ENCODE data around the gene CCDC142. TPM values are rescaled to one million over a fixed set of nuclear protein-coding genes. Genes with fewer than 3 reads are reported as not detected.
"Not testable (repeated sequence)": the region's sequence is repeated elsewhere in the genome, so short reads cannot be mapped to it uniquely, and the experiment has no call there.

CCDC142 gene
- total RNA-seq, 1 donor from 2014 or later = 8.0 TPM

DNA sequence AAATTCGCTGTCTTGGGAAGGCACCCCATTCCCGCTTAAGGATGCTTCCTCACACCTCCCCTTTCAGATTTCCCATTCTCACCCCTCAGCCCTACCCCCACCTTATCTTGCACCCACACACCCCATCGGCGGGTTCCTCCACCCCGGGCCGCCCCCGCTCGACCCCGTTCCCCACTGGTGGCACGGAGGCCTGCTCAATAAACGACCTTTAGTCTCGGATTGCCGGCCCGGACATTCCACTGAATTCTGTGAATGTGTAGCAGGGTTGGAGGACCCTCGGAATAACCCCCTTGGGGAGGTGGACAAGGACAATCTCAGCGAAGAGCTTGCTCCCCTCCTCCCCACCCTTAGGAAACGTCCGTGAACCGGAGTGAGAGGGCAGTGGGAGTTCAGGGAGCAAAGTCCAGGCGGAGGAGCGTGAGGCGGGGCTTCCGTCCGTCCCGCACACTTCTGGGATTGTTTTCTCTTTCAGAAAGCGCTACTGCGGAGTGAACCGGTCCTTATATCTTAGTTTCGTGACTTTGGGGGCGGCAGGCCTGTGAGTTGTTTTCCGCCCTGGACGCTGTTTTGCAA, 19.4 kb upstream of the CCDC142 start:
- no peak for DNase-seq (ENCODE audit: low spot score)
- intact Hi-C loops (cut with DNase I) = loop anchor here (5.0 kb wide), 1 partner anchor 85 kb away; no protein-coding TSS in a partner anchor

DNA sequence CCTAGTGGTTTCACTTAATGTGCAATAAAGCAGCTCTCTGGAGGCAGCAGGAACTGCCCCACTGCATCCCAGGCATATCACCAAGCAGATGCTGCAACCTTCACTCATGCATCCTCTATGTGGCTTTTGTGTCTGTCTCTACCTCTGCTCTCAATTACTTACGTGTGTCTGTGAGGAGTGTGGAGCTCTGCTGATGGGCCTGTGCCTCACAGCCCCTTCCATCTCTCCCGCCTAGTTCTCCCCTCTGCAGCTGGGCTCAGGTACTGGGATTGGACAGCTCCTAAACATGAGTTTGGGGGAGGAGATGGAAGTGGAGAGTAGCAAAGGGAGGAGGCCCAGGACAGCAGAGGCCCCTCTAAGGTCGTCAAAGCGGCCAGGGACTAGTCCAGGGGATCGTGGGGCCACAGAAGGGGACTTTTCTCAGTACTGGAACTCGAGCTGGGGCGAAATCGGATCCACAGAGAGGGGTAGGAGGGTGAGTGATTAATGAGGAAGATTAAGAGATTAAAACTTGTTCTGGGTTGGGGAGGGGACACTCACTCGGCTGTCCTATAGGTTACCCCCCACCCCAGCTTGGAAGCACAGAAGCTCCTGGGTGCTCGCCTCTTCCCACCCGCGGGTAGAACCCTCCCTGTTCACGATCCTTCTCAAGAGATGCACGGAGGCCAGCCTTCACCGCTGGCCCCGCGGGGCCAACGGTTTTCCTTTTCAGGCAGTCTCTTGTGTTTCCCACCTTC, 18.7 kb upstream of the CCDC142 start:
- DNase-seq (ENCODE audit: low spot score) = no peak
- intact Hi-C loops (cut with DNase I) = loop anchor here (5.0 kb wide), 1 partner anchor 86 kb away; no protein-coding TSS in a partner anchor

DNA sequence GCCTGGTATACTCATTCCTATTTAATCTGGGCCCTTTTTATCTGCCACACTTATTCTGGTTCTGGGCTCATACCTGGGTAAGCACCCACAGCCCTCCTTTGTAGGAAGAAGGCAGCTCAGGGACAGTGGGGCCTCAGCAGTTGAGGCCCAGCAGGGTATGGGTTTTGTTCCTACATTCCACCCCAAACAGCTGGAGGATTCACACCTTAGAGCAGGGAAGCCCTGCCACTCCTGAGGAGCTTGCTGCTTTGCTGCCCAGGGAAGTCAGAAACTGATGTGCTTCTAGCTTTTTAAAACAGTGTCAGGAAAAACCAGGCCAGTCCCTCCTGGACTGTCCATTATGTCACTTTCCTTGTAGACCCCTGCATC, 17.8 kb upstream of the CCDC142 start:
- no peak for DNase-seq (ENCODE audit: low spot score)
- intact Hi-C loops (cut with DNase I) = loop anchor here (5.0 kb wide), 1 partner anchor 87 kb away; no protein-coding TSS in a partner anchor

DNA sequence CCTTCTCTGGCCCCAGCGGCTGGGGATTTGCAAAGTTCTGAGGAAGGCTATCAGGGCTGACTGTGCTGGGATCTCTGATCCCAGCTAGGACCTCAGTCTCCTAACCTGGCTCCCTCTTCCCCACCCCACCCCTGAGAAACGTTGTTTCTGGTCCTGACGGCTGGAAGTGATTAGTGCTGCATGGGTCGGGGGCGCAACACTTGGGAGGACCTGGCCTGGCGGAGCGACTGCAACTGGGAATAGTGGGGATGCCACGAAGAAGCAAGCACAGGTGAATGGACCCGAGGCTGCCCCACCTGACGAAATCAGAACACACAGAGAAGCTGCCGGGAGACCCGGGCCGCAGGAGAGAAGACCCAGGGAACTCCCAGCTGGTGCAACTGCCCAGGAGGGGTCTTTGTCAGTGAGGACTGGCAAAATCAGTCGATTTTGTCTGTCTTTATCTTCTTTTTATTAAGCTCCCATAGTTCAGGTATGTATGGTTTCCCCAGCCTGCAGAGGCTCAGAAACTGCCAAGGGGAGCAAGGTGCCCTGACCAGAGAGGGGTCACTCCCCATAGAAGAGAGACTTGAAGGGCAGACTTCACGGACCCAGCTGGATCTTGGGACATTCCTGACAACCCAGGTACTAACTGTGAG, 17.3 kb upstream of the CCDC142 start:
- no peak for DNase-seq (ENCODE audit: low spot score)
- intact Hi-C loops (cut with DNase I) = loop anchor here (5.0 kb wide), 1 partner anchor 87 kb away; no protein-coding TSS in a partner anchor

DNA sequence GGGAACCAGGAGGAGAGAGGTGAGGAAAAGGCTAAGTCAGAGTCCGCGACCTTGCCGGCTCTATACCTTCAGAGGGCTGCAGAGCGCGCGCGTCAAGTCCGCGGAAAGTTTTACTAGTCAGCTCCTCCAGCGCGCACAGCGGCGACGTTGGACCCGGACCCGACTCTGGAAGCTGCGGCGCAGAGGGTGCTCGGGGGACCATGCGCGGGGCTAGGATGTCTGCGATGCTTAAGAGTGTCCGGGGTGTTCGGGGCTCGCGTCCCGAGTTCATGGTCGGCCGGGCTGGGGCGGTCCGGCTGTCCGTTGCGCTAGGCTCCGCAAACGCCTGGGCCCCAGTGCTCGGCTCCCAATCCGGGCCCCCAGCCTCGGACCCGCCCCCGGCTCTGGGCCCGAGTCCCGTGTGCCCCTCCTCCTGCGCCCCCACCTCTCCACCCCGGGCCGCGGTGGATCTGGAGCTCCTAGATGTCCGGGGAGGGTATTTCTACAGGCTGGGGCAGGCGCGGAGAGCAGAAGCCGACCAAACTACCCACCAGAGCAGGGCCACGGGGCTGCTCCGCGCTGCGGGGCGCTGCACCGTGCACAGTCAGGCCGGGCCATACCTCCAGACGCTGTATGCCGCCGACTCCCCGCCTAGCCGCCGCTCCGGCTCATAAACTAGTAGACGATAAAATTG, 16.6 kb upstream of the CCDC142 start, which contains the start of gene LBX2:
TSS of gene LBX2 (minus strand) at position 337 of the 673 bp plus-strand sequence. CDS start at position 271, 66 bp downstream.
- no peak for DNase-seq (ENCODE audit: low spot score)

DNA sequence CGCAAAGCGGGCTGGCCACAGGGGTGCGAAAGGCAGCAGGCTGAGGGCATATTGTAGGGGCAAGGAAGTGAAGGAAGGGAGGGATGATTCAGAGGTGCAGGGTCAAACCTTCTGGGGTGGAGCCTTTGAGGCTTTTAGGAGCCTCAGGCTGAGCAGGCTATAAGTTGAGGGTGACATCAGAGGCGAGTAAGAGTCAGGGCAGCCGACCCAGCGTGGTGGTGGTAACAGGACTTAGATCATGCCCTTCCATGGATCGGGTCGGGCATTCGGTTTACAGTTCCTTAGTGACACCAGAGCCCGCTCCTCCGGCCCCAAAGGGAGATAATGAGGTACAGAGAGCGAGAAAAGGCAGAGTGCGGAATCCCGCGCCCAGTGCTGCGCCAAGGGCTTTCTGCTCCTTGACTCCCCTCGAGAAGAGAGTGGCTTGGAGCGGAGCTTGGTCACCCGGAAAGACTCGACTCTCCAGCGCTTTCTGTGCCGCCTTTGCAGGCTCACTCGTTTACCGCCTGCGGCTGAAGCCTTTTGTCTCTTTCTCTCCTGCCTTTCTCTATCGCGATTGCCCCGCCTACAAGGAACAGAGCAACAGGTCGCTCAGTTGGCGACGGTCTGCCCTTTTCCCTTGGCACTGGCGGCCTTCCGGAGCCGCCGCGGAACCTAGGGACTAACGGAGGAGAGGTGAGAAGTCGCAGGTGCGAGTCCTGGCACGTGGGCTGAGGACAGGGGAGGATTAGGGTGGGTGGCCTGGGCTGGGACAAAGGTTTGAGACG, 15.9 kb upstream of the CCDC142 start:
- intact Hi-C loops (cut with DNase I) = no loop called here

More for the DNA sequence above, 16.6 kb upstream of the CCDC142 start, which contains the start of gene LBX2:
- intact Hi-C loops (cut with DNase I) = no loop called here

DNA sequence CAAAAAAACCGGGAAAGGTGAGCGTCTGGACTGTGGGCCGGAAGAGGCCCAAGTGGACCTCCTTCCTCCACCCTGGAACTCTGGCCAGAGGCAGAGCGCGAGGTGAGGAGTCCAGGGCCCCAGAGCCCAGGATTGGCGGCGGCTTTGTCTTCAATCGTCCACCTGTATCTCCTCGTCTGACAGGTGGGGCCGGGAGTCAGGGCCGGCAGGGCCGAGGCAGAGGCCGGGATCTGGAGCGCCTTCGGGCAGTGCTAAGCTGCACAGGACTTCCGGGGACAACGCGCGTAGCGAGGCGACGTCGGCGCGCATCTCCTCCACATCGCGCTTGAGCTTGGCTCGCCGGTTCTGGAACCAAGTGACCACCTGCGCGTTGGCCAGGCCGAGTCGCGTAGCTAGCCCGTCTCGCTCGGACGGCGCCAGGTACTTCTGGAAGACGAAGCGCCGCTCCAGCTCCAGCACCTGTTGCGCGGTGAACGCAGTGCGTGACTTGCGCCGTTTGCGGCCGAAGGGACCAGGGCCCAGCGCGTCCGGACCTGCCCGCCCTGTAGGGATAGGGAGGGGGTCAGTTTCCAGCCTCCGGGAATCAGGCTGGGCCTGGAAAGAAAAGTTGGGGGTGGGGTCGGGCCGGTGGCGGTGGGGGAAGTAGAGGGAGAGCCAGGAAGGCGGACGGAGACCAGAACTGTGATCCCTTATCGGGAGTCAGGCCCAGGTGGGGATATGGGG, 15.1 kb upstream of the CCDC142 start:
- intact Hi-C loops (cut with DNase I) = no loop called here
- DNase-seq (ENCODE audit: low spot score) = no peak

More for the DNA sequence above, 15.9 kb upstream of the CCDC142 start:
- DNase-seq (ENCODE audit: low spot score) = no peak

DNA sequence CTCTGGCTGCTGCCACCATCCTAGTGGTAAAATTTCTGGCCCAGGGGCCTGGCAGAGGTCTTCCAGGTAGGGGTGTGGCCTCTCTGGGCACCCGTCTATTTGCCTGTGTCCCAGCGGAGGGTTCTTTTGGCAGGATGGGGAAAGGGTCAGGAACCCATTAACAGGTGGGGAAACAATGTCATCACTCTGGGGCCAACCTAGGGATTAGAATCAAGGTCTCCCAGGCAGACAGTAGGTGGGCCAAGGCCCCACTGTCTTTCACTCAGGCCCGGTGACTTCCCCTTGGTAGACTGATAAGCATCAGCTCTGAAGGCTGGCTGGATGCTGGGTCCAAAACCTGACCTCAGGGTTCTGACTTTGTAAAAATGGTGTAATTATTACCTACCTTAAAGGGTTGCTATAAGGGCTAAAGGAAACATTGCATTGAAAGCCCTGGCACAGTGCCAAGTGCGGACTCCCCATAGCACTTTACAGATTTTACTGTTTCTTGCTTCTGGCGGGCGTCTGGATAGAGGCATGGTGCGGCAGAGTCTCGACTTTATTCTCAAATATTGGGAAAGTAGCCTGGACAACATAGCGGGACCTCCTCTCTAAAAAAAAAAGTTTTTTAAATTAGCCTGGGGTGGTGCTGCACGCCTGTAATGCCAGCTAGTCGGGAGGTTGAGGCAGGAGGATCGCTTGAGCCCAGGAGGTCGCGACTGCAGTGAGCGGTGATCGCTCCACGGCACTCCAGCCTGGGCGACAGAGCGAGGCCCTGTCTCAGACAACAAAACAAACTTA, 14.4 kb upstream of the CCDC142 start:
- DNase-seq (ENCODE audit: low spot score) = no peak
- intact Hi-C loops (cut with DNase I) = no loop called here

DNA sequence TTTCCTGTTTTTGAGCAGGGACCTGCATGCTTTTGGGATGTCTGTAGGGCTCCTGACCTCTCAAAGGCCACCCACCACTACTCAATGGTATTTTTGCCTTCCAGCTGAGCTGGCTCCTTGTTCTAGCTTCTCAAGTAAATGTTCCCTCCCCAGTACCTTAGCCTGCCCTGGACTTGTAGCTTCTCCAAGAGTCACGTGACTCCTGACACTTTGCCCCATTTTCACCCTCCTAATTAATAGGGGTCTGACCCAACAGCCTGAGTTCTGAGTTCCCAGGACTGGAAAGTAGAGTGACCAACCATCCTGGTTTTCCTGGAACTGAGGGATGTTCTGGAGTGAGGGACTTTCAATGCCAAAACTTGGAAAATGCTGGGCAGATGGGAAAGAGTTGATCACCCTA, 12.6 kb upstream of the CCDC142 start:
- intact Hi-C loops (cut with DNase I) = no loop called here
- no peak for DNase-seq (ENCODE audit: low spot score)

DNA sequence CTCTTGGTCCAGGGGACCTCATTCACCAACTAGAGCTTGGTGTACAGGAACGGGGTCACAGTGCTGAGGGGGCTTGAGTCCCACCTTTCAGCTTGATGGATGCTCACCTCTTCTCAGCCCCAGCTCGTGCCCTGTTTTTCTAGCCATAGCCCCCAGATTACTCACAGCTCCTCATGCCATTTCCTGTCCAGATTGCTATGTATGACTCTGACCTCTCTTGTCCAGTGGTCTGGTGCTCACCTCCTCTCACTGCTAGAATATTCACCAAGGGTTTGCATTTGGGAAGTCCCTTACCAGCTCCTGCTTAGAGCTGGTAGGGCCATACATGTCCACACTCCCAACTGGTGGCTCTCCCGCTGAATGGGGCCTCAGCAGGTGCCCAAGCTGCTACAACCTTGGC, 10.7 kb upstream of the CCDC142 start:
- no peak for DNase-seq (ENCODE audit: low spot score)
- intact Hi-C loops (cut with DNase I) = no loop called here

DNA sequence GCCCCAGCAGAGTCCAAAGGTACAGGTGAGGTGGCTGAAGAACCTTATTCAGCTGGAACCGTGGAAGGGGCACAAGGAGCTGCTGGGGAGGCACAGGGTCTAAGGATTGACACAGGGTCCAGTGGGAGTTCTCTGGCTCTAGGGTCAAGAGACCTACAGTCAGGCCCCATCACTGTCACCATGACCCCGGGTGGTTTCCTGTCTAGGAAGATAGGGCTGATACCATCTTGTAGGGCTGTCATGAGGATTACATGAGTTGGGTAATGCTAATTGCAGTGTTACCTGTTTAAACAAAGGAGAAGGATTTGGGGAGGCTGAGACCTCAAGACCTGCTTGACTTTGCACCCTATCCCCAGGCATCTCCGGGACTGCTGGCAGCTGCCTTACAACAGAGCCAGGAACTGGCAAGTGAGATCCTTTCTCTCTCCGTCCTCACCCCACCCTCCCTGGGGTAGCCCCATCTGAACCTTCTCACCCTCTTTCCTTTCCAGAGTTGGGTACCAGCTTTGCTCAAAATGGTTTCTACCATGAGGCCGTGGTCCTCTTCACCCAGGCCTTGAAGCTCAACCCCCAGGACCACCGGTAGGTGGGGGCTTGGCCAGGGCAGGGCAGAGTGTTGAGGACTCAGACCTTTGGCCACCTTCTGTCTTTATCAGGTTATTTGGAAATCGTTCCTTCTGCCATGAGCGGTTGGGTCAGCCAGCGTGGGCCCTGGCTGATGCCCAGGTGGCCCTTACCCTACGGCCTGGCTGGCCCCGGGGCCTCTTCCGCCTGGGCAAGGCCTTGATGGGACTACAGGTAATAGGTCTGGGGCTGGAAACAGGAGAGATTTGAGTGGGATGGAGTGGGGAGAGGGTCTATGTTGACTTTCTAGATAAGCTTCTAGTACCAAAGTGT, 9.1 kb upstream of the CCDC142 start:
- no peak for DNase-seq (ENCODE audit: low spot score)
- intact Hi-C loops (cut with DNase I) = no loop called here

DNA sequence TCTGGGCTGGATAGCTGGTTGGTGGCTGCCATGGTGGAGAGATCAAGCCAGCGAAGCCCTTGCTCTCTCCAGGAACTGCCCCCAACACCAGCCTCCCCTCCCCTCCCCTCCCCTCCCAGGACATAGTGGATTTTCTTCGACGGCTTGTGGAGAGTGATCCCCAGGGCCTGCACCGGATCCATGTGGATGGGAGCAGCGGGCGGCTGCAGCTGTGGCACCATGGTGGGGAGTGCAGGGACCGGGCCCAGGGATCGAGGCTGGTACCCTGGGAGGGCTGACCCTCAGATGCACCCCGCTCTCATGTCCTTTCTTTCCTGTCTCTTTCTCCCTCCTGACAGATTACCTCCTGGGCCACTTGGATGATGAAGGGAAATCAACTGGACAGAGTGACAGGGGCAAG, 7.1 kb upstream of the CCDC142 start:
- no peak for DNase-seq (ENCODE audit: low spot score)
- intact Hi-C loops (cut with DNase I) = no loop called here

DNA sequence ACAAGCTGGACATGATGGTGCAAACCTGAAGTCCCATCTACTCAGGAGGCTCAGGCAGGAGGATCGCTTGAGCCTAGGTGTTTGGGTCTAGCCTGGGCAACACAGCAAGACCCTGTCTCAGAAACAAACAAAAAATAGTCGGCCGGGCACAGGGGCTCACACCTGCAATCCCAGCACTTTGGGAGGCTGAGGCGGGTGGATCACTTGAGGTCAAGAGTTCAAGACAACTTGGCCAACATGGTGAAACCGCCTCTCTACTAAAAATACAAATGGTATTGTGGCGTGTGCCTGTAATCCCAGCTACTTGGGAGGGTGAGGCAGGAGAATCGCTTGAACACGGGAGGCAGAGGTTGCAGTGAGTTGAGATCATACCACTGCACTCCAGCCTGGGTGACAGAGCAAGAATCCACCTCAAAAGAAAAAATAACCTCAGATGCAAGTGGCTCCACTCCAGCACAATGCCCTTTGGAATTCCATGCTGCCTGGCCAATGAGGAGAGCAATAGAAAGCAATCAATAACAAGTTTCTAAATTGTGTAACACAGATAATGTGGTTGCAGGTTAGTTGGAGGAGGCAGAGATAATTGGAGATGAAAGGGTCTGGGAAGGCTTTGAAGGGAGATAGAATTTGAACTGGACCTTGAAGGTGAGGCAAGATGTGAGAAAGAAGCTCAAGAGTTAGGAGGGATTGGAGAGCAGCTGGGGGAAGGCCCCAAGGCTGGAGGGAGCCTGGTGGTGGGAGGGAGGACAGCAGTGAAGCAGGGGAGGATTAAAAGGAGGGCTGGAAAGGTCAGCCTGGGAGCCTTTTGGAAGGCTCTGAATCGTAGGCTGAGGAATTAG, 6.1 kb upstream of the CCDC142 start:
- intact Hi-C loops (cut with DNase I) = no loop called here
- no peak for DNase-seq (ENCODE audit: low spot score)

DNA sequence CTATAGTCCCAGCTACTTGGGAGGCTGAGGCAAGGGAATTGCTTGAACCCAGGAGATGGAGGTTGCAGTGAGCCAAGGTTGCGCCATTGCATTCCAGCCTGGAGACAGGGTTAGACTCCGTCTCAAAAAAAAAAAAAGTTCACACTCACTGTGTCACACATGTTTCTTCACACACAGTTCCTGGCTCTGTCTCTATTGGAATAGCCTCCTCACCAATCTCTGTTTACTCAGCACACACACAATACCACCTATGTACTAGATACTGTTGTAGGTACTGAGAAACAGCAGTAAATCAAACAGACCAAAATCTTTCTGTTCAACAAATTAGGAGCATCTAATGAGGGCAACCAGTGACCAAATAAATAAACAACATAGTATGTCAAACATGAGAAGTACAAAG, 3.3 kb upstream of the CCDC142 start:
- DNase-seq (ENCODE audit: low spot score) = no peak
- intact Hi-C loops (cut with DNase I) = no loop called here

DNA sequence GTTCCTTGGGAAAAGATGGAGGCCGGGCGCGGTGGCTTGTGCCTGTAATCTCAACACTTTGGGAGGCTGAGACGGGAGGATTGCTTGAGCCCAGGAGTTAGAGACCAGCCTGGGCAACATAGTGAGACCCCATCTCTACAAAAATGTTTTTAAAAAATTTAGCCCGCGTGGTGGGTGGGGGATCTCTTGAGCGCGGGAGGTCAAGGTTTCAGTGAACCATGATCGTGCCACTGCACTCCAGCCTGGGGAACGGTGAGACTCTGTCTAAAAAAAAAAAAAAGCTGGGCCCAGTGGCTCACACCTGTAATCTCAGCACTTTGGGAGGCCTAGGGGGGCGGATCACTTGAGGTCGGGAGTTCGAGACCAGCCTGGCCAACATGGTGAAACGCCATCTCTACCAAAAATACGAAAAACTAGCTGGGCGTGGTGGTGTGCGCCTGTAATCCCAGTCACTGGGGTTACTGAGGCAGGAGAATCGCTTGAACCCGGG, 922 bp upstream of the CCDC142 start:
- intact Hi-C loops (cut with DNase I) = loop anchor here (1.0 kb wide), 2 partner anchors 29 to 104 kb away; no protein-coding TSS in a partner anchor
- DNase-seq (ENCODE audit: low spot score) = not testable (repeated sequence)
